Activated T-helper 17 cell treated with anti-CD3 and anti-CD28 coated beads, Interleukin-2, amount 50 U/mL, for 72 hours (primary cell): ENCODE measurements around the gene HERC5. TPM values are rescaled to one million over a fixed set of nuclear protein-coding genes. Genes with fewer than 3 reads are reported as not detected.

Experiments
- ATAC-seq: fragments of 150-1000 bp; cut with Tn5 transposase; replicated peaks from 2 replicates; pipeline ENCODE4 v1.10.0; 2021; ENCODE audit warnings: mild to moderate bottlenecking, moderate library complexity
- H3K27ac Mint-ChIP-seq: one replicate; pipeline ENCODE4 v1.8.0; 2022; ENCODE audit warnings: mixed read lengths
- H3K27me3 Mint-ChIP-seq: one replicate; pipeline ENCODE4 v1.8.0; 2022; ENCODE audit warnings: mixed read lengths
- H3K36me3 Mint-ChIP-seq: one replicate; pipeline ENCODE4 v1.8.0; 2022; ENCODE audit warnings: low read depth, mild to moderate bottlenecking, mixed read lengths
- H3K4me1 Mint-ChIP-seq: one replicate; pipeline ENCODE4 v1.8.0; 2022; ENCODE audit warnings: mixed read lengths
- H3K4me3 Mint-ChIP-seq: one replicate; pipeline ENCODE4 v1.8.0; 2022; ENCODE audit warnings: mild to moderate bottlenecking, mixed read lengths
- H3K9me3 Mint-ChIP-seq: one replicate; pipeline ENCODE4 v1.8.0; 2022; ENCODE audit warnings: mixed read lengths
- total RNA-seq, 2 donors: library from RNA; stranded (reverse); gene quantifications; one replicate each; pipeline ENCODE4 v1.2.3, GENCODE V29; 2022

The HERC5 gene
- total RNA-seq, 2 donors from 2014 or later, result 26.1 to 26.9 TPM

DNA sequence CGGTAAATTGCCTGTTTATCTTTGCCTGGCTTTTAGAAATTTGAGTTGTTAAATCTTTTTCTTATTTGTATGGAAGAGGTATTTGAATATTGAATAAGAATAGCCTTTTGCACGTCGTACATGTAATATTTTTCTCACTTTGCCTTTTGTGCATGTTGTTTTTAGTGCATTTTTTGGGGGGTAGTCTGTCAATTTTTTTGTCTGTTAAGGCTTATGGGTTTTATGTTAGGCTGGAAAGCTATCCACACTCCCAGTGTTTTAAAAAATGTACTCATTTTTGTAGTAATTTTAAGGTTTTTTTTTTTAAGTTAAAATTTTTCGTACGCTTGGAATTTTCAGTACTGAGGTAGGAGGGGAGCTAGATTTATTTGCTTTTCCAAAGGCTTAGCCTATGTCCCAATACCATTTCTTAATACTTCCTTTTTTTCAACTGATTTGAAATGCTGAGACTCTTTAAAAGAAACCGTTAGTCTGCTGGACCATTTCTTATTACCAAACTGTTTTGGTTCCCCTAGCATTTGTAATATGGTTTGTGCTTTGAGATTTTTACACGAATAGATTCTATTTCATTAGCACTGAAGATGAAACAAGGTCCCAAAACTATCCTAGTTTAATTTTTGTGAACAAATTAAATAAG, 1.3 kb downstream of the HERC5 start:
- peaks cover 4% of the 10 kb centered on the region for H3K4me1 Mint-ChIP-seq
- peak overlapping the region; percentile 87 for H3K4me3 Mint-ChIP-seq
- no peaks in the 10 kb centered on the region for H3K9me3 Mint-ChIP-seq
- peaks cover 33% of the 10 kb centered on the region for H3K36me3 Mint-ChIP-seq
- no peak for ATAC-seq
- H3K27ac Mint-ChIP-seq, result peak overlapping the region; percentile 98
- H3K27me3 Mint-ChIP-seq, result no peaks in the 10 kb centered on the region

GRCh38 chr4:88465653-88466192, 8.8 kb downstream of the HERC5 start:
- Mint-ChIP-seq H3K27me3 (no peaks in the 10 kb centered on the region), H3K4me3 (no peak overlapping the region), H3K27ac (no peak overlapping the region), H3K36me3 (peaks cover 74% of the 10 kb centered on the region), H3K9me3 (no peaks in the 10 kb centered on the region), H3K4me1 (peaks cover 11% of the 10 kb centered on the region)
- ATAC-seq, result no peak

DNA sequence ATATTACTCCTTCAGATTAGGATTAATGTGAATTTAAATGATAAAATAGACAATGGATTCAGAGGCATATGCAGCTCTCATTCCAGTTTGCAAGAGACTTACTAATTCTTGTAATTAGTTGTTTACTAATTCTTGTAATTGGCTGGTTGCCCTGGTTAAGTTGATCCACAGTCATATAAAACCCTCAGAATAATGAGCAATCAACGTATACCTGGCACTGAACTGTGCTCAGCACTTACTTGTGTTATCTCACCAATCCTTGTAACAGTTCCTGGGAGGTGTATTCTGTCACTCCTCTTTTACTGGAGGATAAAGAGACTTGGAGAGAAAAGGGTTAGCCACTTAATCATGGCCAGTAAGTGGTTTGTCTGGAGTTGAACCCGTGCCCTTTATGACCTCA, 10.5 kb downstream of the HERC5 start:
- Mint-ChIP-seq H3K9me3 (no peaks in the 10 kb centered on the region), H3K36me3 (peaks cover 81% of the 10 kb centered on the region), H3K27ac (peak overlapping the region; percentile 63), H3K4me3 (no peak overlapping the region), H3K4me1 (peaks cover 11% of the 10 kb centered on the region), H3K27me3 (no peaks in the 10 kb centered on the region)
- peak; percentile 67 for ATAC-seq

DNA sequence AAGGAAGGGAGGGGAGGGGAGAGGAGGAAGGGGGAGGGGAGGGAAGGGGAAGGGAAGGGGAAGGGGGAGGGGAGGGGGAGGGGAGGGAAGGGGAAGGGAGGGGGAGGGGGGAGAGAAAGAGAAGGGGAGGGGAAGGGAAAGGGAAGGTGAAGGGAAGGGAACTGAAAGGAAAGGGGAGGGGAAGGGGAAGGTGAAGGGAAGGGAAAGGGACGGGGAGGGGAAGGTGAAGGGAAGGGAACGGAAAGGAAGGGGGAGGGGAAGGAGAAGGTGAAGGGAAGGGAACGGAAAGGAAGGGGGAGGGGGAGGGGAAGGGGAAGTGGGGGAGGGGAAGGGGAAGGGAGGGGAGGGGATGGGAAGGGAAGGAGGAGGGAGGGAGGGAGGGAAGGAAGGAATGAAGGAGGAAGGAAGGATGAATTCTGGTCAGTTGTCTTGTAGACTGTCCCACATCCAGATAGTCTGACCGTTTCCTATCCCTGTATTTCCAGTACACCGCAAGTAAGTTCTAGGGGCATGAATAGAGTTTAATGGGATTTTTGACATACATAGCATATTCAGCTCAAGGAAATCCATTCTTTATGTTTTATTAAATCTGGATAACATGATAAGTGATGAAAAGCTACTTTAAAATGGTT, 20.4 kb downstream of the HERC5 start:
- no peak for ATAC-seq
- H3K9me3 Mint-ChIP-seq, result no peaks in the 10 kb centered on the region
- H3K27me3 Mint-ChIP-seq, result no peaks in the 10 kb centered on the region
- H3K4me3 Mint-ChIP-seq, result no peak overlapping the region
- H3K36me3 Mint-ChIP-seq, result peaks cover 66% of the 10 kb centered on the region
- no peak overlapping the region for H3K27ac Mint-ChIP-seq
- H3K4me1 Mint-ChIP-seq, result no peaks in the 10 kb centered on the region

DNA sequence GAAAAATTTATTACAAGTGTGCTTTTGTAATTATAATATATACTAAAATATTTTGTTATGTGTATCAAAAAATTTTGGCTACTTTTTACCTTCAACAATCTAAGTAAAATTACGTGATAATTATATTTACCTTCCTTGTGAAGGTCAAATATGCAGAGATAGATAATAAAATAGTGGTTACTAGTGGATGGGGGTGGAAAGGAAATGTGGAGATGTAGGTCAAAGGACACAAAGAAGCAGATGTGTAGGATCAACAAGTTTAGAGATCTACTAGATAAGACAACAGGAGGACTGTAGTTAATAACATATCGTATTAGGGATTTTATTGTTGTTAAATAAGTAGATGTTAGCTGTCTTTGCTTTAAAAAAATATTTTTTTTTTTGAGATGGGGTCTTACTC, 21.3 kb downstream of the HERC5 start:
- H3K36me3 Mint-ChIP-seq, result peaks cover 58% of the 10 kb centered on the region
- ATAC-seq, result no peak
- H3K4me3 Mint-ChIP-seq, result no peak overlapping the region
- no peak overlapping the region for H3K27ac Mint-ChIP-seq
- H3K4me1 Mint-ChIP-seq, result no peaks in the 10 kb centered on the region
- no peaks in the 10 kb centered on the region for H3K9me3 Mint-ChIP-seq
- no peaks in the 10 kb centered on the region for H3K27me3 Mint-ChIP-seq

GRCh38 chr4:88481537-88481936, 24.6 kb downstream of the HERC5 start:
- Mint-ChIP-seq H3K9me3 (no peaks in the 10 kb centered on the region), H3K4me1 (no peaks in the 10 kb centered on the region), H3K27me3 (no peaks in the 10 kb centered on the region), H3K36me3 (peaks cover 59% of the 10 kb centered on the region), H3K4me3 (no peak overlapping the region), H3K27ac (no peak overlapping the region)
- no peak for ATAC-seq

- peak overlapping the region; percentile 62 for H3K27ac Mint-ChIP-seq
- H3K9me3 Mint-ChIP-seq, result no peaks in the 10 kb centered on the region
- H3K36me3 Mint-ChIP-seq, result peaks cover 74% of the 10 kb centered on the region
- H3K4me1 Mint-ChIP-seq, result peaks cover 13% of the 10 kb centered on the region
- no peak overlapping the region for H3K4me3 Mint-ChIP-seq
- H3K27me3 Mint-ChIP-seq, result no peaks in the 10 kb centered on the region
- peak; percentile 53 for ATAC-seq
Measured at GRCh38 chr4:88489100-88489761, 32.3 kb downstream of the HERC5 start.

DNA sequence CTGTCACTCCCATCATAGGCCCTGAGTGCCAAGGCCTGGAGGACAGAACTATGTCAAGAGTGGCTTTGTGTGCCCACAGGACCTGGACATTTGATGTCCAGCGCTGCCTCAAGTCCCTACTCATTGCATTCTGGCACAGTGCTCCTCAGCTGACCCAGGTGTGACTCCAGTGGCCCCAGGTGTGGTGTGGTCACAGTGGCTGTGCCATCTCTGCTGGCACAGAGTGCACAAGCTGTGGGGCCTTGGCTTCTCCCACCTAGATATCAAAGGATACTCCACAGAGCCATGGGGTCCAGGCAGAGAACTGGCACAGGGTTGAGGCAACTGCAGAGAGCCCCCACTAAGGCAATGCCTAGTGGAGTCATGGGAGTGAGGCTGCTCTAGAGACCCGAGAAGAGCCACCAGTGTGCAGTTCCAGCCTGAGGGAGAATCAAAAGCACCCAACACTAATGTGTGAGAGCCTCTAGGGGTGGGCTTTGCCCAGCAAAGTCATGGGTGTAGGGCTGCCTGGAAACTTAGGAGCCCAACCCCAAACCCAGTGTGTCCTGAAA, 41.0 kb downstream of the HERC5 start:
- no peaks in the 10 kb centered on the region for H3K4me1 Mint-ChIP-seq
- H3K27ac Mint-ChIP-seq, result no peak overlapping the region
- no peak overlapping the region for H3K4me3 Mint-ChIP-seq
- ATAC-seq, result no peak
- H3K36me3 Mint-ChIP-seq, result peaks cover 52% of the 10 kb centered on the region
- no peaks in the 10 kb centered on the region for H3K27me3 Mint-ChIP-seq
- H3K9me3 Mint-ChIP-seq, result no peaks in the 10 kb centered on the region

DNA sequence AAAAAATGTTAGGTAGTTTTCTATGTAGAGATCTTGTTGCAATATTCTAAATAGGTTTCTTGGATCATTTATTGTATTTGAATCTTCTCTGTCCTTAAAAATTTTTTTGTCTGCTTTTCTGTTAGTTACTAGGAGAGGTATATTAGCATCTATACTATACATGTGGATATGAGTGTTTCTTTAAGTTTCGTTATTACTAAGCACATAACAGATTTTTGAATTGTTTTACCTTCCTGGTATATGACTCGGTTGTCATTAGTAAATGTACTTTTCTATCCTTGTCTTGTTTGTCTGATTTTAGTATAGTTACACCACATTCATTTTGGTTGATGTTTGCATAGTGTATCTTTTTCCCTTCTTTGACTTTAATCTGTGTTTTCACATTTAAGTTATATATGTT, 46.4 kb downstream of the HERC5 start:
- H3K4me3 Mint-ChIP-seq, result no peak overlapping the region
- peaks cover 56% of the 10 kb centered on the region for H3K36me3 Mint-ChIP-seq
- peak overlapping the region; percentile 34 for H3K27ac Mint-ChIP-seq
- peak; percentile 77 for ATAC-seq
- no peaks in the 10 kb centered on the region for H3K27me3 Mint-ChIP-seq
- H3K4me1 Mint-ChIP-seq, result peaks cover 6% of the 10 kb centered on the region
- H3K9me3 Mint-ChIP-seq, result no peaks in the 10 kb centered on the region

GRCh38 chr4:88511236-88511635, 54.3 kb downstream of the HERC5 start:
- H3K27ac Mint-ChIP-seq, result no peak overlapping the region
- no peaks in the 10 kb centered on the region for H3K9me3 Mint-ChIP-seq
- H3K4me3 Mint-ChIP-seq, result no peak overlapping the region
- no peak for ATAC-seq
- H3K27me3 Mint-ChIP-seq, result no peaks in the 10 kb centered on the region
- peaks cover 5% of the 10 kb centered on the region for H3K36me3 Mint-ChIP-seq
- H3K4me1 Mint-ChIP-seq, result no peaks in the 10 kb centered on the region

- H3K4me1 Mint-ChIP-seq, result no peaks in the 10 kb centered on the region
- no peak overlapping the region for H3K4me3 Mint-ChIP-seq
- no peaks in the 10 kb centered on the region for H3K36me3 Mint-ChIP-seq
- no peak overlapping the region for H3K27ac Mint-ChIP-seq
- no peak for ATAC-seq
- no peaks in the 10 kb centered on the region for H3K27me3 Mint-ChIP-seq
- no peaks in the 10 kb centered on the region for H3K9me3 Mint-ChIP-seq
Measured at GRCh38 chr4:88514557-88515511, 57.9 kb downstream of the HERC5 start.

DNA sequence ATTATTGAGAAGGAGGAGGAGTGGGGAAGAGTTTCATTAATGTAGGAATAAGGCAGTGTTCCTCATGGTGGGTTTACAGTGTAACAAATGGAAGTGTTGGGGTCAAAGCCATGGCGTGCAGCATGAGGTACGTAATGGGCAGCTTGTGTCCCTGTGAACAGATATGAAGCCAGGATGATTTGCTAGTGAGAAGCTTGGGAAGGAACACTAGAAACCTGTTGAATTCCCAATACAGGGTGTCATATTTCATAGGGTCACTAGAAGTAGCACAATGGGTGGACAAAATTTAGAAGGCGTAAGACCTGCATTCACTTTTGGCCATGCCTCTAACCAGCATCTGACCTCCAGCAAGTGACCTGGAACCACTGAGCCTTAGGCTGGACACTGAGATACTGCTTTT, 59.8 kb downstream of the HERC5 start:
- Mint-ChIP-seq H3K4me3 (no peak overlapping the region), H3K9me3 (no peaks in the 10 kb centered on the region)

DNA sequence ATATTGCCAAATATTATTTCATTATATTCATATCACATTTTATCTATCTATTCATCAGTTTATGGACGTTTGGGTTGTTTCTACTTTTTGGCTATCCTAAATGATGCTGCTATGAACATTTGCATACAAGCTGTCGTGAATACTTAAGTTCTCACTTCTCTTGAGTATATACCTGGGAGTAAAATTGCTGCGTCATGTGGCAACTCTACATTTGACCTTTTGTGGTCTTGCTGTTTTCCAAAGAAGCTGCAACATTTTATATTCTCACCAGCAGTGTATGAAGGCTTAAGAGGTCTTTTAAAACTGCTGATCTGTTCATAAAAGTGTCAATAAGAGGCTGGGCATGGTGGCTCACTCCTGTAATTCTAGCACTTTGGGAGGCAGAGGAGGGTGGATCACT, 60.9 kb downstream of the HERC5 start:
- H3K9me3 Mint-ChIP-seq, result no peaks in the 10 kb centered on the region
- H3K27me3 Mint-ChIP-seq, result no peaks in the 10 kb centered on the region
- H3K4me3 Mint-ChIP-seq, result no peak overlapping the region
- peaks cover 7% of the 10 kb centered on the region for H3K4me1 Mint-ChIP-seq
- H3K27ac Mint-ChIP-seq, result no peak overlapping the region
- no peak for ATAC-seq
- peaks cover 26% of the 10 kb centered on the region for H3K36me3 Mint-ChIP-seq

More for the DNA sequence above, 59.8 kb downstream of the HERC5 start:
- Mint-ChIP-seq H3K36me3 (peaks cover 16% of the 10 kb centered on the region), H3K27ac (no peak overlapping the region), H3K4me1 (peaks cover under 1% of the 10 kb centered on the region), H3K27me3 (no peaks in the 10 kb centered on the region)
- no peak for ATAC-seq

- Mint-ChIP-seq H3K4me3 (no peak overlapping the region), H3K9me3 (no peaks in the 10 kb centered on the region), H3K4me1 (peaks cover 7% of the 10 kb centered on the region), H3K27me3 (no peaks in the 10 kb centered on the region), H3K27ac (peak overlapping the region; percentile 5), H3K36me3 (peaks cover 29% of the 10 kb centered on the region)
- no peak for ATAC-seq
Measured at GRCh38 chr4:88518911-88519310, 62.0 kb downstream of the HERC5 start.
